T-helper 22 cell (primary cell): ENCODE results near the gene HELZ2.
"Not testable (repeated sequence)": the region's sequence is repeated elsewhere in the genome, so short reads cannot be mapped to it uniquely, and the experiment has no call there.

Experiments used
- DNase-seq: peaks from one replicate; pipeline ENCODE4 v3.0.0-alpha.2; 2020; ENCODE audit warnings: low read depth

HELZ2 gene

DNA sequence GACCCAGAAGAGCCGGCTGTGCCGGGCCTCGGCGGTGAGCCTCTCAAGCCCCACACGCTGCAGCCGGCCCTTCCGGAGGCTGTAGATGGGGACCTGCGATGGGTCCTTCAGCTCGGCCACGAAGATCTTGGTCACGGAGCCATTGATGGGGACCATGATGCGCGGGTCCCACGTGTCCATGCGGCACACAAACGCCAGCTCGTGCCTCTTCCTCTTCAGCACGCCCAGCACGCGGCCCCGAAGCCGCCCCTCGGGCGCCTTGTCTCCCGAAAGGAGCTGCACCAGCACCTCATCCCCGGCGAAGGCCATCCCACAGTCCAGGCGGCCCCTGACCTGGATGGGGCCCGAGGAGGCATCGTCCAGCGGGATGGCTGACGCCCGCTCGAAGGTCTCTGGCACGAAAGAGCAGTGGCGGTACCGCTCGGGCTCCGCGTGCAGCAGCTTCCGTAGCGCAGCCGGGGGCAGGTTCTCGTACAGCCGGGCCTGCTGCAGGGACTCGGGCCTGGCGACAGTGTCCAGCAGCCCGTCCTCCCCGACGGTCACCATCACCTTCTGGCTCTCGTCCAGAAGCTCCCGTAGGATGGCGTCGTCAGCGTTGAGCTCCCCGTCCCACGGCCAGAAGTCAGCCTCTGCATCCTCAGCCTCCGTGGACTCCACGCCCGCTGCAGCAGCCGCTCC lies 8.9 kb downstream of the HELZ2 start:
- DNase-seq: no peak

DNA sequence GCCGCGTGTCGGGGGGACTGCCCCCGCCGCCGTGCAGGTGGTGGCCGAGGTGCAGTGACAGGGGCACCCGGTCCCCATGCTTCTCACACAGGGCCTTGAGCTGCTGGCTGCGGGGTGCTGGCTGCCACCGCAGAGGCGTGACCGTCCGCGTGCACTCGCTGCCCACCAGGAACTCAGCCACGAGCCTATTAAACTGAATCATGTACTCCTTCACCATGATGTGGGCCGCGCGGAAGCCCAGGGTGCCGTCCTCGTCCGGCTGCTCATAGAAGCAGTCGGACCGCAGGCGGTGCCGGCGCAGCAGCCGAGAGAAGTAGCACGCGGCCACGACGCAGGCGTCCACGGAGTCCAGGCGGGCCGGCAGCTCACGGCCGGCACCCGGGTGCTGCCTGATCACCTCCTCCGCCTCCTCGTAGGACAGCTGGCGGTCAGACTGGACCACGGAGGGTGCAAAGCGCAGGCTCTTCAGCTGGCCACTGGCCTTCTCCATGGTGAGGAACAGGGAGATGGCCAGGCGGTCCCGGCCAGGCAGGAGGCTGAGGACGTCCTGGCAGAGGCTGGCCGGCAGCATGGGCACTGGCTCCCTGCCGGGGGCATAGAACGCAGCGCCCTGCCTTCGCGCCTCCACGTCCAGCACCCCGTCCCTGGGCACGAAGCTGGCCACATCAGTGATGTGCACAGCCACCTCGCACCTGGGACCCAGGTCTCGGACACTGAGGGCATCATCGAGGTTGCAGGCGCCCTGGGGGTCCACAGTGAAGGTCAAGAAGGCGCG lies 9.8 kb downstream of the HELZ2 start:
- no peak for DNase-seq

DNA sequence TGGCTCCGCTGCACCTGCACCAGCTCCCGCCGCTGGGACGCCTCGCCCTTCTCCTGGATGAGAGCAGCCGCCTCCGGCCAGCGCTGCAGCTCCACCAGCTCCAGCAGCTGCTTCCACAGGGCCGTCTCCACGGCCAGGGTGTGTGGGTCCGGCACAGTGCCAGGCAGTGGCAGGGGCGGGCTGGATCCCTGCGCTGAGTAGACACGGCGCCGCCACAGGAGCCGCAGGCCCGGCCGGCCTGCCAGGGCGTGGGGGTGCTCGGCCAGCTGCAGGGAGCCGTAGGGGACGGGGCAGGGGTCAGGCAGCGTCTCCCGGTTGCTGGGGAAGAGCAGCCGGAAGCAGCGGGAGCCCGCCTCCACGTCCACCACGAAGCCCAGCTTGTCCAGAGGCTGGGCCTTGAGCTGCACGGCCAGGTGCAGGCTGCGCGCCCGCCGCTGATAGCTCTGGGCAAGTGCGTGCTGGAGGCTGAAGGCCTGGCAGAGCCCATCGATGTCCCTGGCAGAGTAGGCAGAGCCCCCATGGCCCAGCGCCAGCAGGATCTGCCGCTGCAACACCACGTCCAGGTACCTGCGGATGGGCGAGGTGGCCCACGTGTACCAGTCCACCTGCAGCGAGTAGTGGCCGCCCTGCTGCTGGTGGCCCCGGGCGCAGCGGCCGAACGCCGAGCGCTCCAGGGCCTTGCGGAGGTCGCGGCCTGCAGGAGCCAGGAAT lies 10.7 kb downstream of the HELZ2 start:
- no peak for DNase-seq

GRCh38 chr20:63562461-63563224 lies 11.4 kb downstream of the HELZ2 start:
- no peak for DNase-seq

- no peak for DNase-seq
Observed at GRCh38 chr20:63561624-63562396, 12.2 kb downstream of the HELZ2 start.

DNA sequence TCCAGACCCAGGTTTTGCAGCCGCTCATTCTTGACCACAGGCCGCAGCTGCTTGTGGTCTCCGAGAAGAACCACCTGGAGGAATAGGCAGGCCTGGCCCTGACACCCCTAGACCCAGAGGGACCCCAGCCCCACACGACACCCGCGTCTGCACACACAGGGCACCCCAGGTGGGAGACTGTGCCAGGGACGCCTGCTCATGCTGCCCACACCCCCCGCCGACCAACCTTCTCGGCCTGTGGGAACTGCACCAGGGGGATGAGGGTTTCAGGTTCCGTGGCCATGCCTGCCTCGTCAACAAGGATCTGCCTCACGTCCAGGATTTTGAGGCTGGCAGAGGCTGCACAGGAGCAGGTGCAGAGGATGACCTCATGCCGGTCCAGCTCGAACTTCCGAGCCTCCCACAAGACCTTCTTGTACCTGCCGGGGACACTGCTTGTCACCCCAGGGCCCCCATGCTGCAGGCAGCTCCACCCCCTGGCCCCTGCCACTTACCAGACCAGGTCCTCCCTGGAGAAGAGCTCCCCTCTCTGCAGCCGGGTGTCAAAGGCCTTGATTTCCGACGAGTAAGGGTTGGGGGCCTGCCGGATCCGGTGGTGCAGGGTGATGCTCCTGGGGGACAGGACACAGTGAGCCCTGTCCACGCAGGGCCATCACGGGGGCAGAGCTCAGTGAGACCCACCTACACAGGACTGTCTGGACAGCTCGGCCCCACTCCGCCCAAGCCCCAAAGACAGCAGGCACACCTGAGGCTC lies 13.0 kb downstream of the HELZ2 start:
- DNase-seq: no peak

DNA sequence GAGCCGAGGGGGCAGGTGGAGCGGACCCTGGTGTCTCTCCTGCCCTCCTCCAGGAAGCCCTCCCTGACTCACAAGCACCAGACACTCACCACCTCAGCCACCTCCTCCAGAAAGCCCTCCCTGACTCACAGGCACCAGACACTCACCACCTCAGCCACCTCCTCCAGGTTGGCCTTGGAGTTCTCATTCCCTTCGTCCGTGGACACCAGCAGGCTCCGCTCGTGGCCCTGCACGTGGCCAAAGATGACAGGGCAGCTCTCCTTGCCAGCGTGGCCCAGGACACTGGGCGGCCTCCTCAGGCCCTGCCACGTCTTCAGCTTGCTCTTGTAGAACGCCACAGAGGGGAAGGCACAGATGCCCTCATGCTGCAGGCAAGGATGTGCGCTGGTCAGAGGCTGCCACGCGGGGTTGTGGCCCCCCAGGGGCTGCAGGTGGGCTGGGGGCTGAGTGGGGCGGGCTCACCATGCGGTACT lies 13.7 kb downstream of the HELZ2 start:
- DNase-seq: no peak

GRCh38 chr20:63559485-63560332 lies 14.3 kb downstream of the HELZ2 start:
- not testable (repeated sequence) for DNase-seq

GRCh38 chr20:63558804-63559484 lies 15.1 kb downstream of the HELZ2 start:
- DNase-seq: no peak

- DNase-seq: no peak
Observed at GRCh38 chr20:63557481-63557891, 16.6 kb downstream of the HELZ2 start.

GRCh38 chr20:63556873-63557478 lies 17.1 kb downstream of the HELZ2 start:
- no peak for DNase-seq

DNA sequence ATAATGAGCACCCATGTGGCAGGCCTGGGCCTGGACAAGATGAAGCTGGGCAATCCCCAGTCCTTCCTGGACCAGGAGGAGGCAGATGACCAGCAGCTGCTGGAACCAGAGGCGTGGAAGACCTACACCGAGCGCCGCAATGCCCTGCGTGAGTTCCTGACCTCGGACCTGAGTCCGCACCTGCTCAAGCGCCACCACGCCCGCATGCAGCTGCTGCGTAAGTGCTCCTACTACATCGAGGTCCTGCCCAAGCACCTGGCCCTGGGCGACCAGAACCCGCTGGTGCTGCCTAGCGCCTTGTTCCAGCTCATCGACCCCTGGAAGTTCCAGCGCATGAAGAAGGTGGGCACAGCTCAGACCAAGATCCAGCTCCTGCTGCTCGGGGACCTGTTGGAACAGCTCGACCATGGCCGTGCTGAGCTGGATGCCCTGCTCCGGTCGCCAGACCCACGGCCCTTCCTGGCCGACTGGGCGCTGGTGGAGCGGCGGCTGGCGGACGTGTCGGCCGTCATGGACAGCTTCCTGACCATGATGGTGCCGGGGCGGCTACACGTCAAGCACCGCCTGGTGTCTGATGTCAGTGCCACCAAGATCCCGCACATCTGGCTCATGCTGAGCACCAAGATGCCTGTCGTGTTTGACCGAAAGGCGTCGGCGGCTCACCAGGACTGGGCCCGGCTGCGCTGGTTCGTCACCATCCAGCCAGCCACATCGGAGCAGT lies 18.2 kb downstream of the HELZ2 start:
- DNase-seq: no peak

DNA sequence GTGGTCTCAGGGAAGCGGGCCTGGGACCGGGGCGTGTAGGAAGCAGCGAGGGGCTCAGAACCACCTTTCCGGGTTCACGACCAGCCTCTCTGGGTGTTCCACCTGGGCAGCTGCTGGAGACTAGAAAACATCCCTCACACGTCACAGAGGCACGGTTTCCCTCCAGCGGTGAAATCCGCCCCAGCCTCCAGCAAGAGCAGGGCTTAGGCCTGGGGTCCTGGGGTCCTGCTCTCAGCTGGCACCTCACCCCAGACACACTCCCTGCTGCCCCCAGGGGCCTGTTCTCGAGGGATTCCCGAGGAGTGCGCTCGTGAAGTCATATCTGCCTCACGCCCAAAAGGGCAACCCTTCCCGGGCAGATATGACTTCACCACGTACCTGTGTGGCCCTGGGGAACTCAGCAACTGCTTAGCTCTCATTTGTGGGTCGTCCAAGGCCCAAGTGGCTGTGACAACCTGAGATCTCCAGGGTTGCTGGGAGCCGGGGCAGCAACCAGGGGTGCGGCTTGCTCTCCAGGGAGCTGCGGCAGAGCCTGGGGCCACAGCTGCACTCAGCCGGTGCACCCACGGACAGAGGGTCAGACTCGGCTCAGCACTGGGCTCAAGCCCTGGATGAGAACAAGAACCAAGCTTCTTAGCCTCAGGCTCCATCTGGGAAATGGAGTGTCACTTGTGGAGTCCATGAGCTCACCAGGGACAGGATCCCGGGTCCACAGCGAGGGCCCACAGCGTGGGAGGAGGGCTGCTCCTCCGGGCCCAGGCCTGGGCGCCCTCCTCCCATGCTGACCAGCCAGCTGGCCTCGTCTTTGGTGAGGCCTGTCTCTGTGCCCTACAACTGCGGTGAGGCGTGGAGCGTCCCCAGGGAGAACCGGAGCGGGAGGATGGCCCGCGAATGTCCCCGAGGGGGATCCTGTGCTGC lies 19.4 kb downstream of the HELZ2 start:
- no peak for DNase-seq

- DNase-seq: peak; percentile 55
Observed at GRCh38 chr20:63553933-63554290, 20.1 kb downstream of the HELZ2 start, which contains the start of gene FNDC11. Gene FNDC11 (plus strand): TSS chr20:63554159. CDS start chr20:63555664, 1,505 bp downstream.

DNA sequence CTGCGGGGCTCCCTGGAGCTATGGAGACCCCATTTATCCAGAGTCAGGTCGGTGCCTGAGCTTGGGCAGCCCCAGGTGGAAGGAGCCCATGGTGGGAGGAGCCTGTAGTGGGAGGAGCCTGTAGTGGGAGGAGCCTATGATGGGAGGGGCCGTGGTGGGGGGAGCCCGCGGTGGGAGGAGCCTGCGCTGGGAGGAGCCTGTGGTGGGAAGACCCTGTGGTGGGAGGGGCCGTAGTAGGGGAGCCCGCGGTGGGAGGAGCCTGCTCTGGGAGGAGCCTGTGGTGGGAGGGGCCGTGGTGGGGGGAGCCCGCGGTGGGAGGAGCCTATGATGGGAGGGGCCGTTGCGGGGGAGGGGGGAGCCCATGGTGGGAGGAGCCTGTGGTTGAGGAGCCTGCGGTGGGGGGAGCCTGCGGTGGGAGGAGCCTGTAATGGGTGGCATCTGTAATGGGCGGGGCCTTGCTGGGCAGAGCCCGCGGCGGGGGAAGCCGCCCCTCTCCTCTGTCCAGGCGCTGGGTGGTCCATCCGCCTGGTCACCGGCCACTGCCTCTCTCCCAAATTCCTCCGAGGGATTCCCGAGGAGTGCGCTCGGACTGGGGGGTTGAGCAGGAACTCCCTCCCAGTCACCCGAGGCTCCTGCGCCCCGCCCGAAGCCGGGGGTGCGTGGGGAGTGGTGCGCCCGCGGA lies 20.6 kb downstream of the HELZ2 start:
- peak; percentile 93 for DNase-seq
